GM21360 (cell line): ENCODE results near the gene ANKRD16.

Experiments
- ATAC-seq: cut with Tn5 transposase; IDR thresholded peaks from one replicate; pipeline ENCODE4 v1.9.1; 2021; ENCODE audit warnings: mild to moderate bottlenecking, moderate library complexity; ENCODE audit not compliant: unreplicated experiment

Gene ANKRD16

GRCh38 chr10:5812283-5813090 is 77.2 kb downstream of the ANKRD16 start:
- peak; percentile 19 for ATAC-seq
